ENCODE measurements around the gene FAM174B.

- TF ChIP-seq POLR2AphosphoS5 (IDR thresholded peaks at IDR 0.05) (peak in 2 of 3 donors; percentile 55 to 65), CTCF (IDR thresholded peaks at IDR 0.05) (no peak), POLR2A (IDR thresholded peaks at IDR 0.05) (no peak)
Observed at GRCh38 chr15:92667287-92667904, 11.8 kb upstream of the FAM174B start.
